Esophagus squamous epithelium (tissue), 5 donors: ENCODE data around the gene NRG4. TPM values are rescaled to one million over a fixed set of nuclear protein-coding genes. Genes with fewer than 3 reads are reported as not detected.

Experiments used
- DNase-seq: peaks from one replicate; lab custom pipeline; 2025; lab: John Stamatoyannopoulos, UW
- H3K27ac ChIP-seq, 4 donors: fragments of 200-600 bp; sonication (generic); one replicate each; pipeline ENCODE4 v1.5.1; 2016 to 2019; ENCODE audit warnings: mild to moderate bottlenecking in 1 of 4
- H3K27me3 ChIP-seq, 4 donors: fragments of 200-600 bp; sonication (generic); 1 replicate in 3 of 4; 2 replicates in 1 of 4; pipeline versions ENCODE4 v1.5.1 to v1.6.0; 2017 to 2021; ENCODE audit warnings: antibody characterized with exemption in 1 of 4
- H3K36me3 ChIP-seq, 3 donors: fragments of 200-600 bp; sonication (generic); one replicate each; pipeline ENCODE4 v1.5.1; 2016 to 2019
- H3K4me1 ChIP-seq, 3 donors: fragments of 200-600 bp; sonication (generic); one replicate each; pipeline ENCODE4 v1.5.1; 2017 to 2019
- H3K4me3 ChIP-seq, 4 donors: fragments of 200-600 bp; sonication (generic); 1 replicate in 3 of 4; 2 replicates in 1 of 4; pipeline ENCODE4 v1.5.1; 2016 to 2019; ENCODE audit warnings: mild to moderate bottlenecking in 2 of 4, moderate library complexity in 1 of 4
- H3K9me3 ChIP-seq, 3 donors: fragments of 200-600 bp; sonication (generic); one replicate each; pipeline ENCODE4 v1.5.1; 2016 to 2019
- CTCF ChIP-seq, 6 experiments: fragments of 450-650 bp in 4 of 6; fragments of 200-600 bp in 2 of 6; sonication (generic) in 2 of 6; IDR thresholded peaks; one replicate each; pipeline ENCODE4 v1.5.1; 2016 to 2019; ENCODE audit warnings: antibody characterized with exemption in 6 of 6, mild to moderate bottlenecking in 4 of 6, moderate library complexity in 4 of 6
- POLR2A ChIP-seq, 4 donors: fragments of 450-650 bp; IDR thresholded peaks; one replicate each; pipeline ENCODE4 v1.6.1; 2017; ENCODE audit warnings: antibody characterized with exemption in 4 of 4, mild to moderate bottlenecking in 4 of 4, moderate library complexity in 3 of 4
- WGBS, 2 donors: methylation state at CpG; one replicate each; pipeline ENCODE4 v1.1.5; 2018; 5-methylcytosine and 5-hydroxymethylcytosine counted together
- intact Hi-C: fragments of 100-400 bp; cut with DNase I; formaldehyde crosslinking; loops from one replicate; pipeline ENCODE4 v1.15.0; 2022
- total RNA-seq, 4 donors: library from RNA; depleted of rRNA; stranded (reverse); fragments of >200 nt; gene quantifications; one replicate each; pipeline ENCODE4 v1.1.0, GENCODE V29; 2016
- donor health status: DM: yes; HTN: yes; CAD: no.

NRG4 gene
- total RNA-seq, 4 donors from 2014 or later, result 0.83 to 2.8 (median 1.4) TPM

DNA sequence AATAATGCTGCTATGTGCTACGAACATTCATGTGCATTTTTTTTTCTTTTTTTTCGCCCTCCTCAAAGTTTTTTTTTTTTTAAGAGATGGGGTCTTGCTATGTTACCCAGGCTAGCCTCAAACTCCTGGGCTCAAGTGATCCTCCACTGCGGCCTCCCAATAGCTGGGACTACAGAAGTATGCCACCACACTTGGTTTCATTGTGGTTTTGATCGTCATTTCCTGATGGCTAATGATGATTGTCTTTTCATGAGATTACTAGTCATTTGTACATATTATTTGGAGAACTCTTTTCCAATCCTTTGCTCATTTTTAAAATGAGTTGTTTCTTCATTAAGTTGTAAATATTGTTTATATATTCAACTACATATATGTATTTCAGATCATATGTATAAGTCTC lies 59.7 kb downstream of the NRG4 start:
- TF ChIP-seq CTCF (IDR thresholded peaks at IDR 0.05), result no peak
- TF ChIP-seq POLR2A (IDR thresholded peaks at IDR 0.05), result no peak

DNA sequence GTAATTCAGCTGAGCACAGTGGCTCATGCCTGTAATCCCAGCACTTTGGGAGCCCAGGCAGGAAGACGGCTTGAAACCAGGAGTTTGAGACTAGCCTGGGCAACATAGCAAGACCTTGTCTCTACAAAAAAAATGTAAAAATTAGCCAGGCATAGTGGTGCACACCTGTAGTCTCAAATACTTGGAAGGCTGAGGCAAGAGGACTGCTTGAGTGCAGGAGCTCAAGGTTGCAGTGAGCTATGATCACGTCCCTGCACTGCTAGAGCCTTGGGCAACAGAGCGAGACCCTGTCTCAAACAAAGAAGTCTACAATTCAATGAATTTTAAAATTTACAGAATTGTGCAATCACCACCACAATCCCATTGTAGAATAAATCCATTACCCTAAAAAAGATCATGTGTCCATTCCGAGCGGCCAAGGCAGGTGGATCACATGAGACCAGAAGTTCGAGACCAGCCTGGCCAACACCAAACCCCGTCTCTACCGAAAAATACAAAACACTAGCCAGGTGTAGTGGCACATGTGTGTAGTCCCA lies 63.4 kb downstream of the NRG4 start:
- Histone ChIP-seq H3K36me3 (no peaks in the 10 kb centered on the region), H3K9me3 (no peaks in the 10 kb centered on the region), H3K27ac (no peak overlapping the region), H3K4me1 (peaks cover 0 to 10% (median 4%) of the 10 kb centered on the region in 3 donors), H3K27me3 (peaks cover 0 to 19% (median 0%) of the 10 kb centered on the region in 4 donors), H3K4me3 (no peak overlapping the region)
- 80 to 82% methylated on average over 8 of the region's 8 CpGs for WGBS, 2 donors
- no peak for DNase-seq
- TF ChIP-seq POLR2A (IDR thresholded peaks at IDR 0.05) (no peak), CTCF (IDR thresholded peaks at IDR 0.05) (no peak)
- intact Hi-C loops, result no loop called here

More for the DNA sequence above, 59.7 kb downstream of the NRG4 start:
- no peaks in the 10 kb centered on the region for H3K9me3 ChIP-seq
- H3K27ac ChIP-seq, result no peak overlapping the region
- H3K4me1 ChIP-seq, result no peaks in the 10 kb centered on the region
- H3K4me3 ChIP-seq, result no peak overlapping the region
- H3K36me3 ChIP-seq, result no peaks in the 10 kb centered on the region
- 75 to 84% methylated on average over 4 of the region's 4 CpGs for WGBS, 2 donors
- intact Hi-C loops, result no loop called here
- DNase-seq, result no peak
- H3K27me3 ChIP-seq, result peaks cover 0 to 30% (median 0%) of the 10 kb centered on the region in 4 donors

DNA sequence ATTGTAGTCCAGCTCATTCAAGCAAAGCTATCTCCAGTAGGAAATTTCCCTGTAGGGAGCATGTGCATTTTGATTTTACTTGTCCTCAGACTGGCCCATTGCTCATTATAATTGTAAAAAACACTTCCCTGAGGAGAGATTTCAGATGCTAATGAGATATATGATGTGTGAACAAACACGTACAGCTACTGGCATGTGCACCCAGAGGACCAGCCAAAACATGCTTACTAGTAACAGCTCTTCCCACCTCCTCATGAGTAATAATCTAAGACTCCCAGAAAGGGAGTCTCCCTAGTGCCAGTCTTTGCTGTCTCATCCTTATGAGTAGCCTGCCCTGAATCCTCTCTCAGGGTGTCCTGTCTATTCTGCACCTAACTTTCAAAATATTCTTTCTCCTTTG lies 65.1 kb downstream of the NRG4 start:
- DNase-seq, result no peak
- intact Hi-C loops, result no loop called here
- Histone ChIP-seq H3K36me3 (no peaks in the 10 kb centered on the region), H3K27ac (peak overlapping the region in 1 of 4 donors; percentile 22), H3K27me3 (peaks cover 0 to 15% (median 0%) of the 10 kb centered on the region in 4 donors), H3K4me3 (no peak overlapping the region), H3K4me1 (peaks cover 0 to 10% (median 4%) of the 10 kb centered on the region in 3 donors), H3K9me3 (no peaks in the 10 kb centered on the region)
- TF ChIP-seq POLR2A (IDR thresholded peaks at IDR 0.05) (no peak), CTCF (IDR thresholded peaks at IDR 0.05) (no peak)
- 41 to 50% methylated on average over 1 of the region's 1 CpG for WGBS, 2 donors

DNA sequence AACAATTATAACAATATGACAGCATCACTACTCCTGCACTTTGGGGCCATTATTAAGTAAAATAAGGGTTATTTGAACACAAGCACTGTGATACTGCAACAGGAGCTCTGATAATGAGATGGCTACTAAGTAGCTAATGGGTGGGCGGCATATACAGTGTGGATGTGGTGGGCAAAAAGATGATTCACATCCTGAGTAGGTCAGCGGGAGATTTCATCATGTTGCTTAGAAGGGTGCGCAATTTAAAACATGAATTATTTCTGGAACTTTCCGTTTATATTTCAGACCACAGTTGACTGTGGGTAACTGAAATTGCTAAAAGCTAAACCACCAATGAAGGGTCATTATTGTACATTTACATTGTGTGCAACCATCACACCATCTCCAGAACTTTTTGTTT lies 66.3 kb downstream of the NRG4 start:
- WGBS, 2 donors, result 64 to 74% methylated on average over 4 of the region's 4 CpGs
- no peak for DNase-seq
- Histone ChIP-seq H3K36me3 (no peaks in the 10 kb centered on the region), H3K4me3 (no peak overlapping the region), H3K4me1 (peaks cover 0 to 10% (median 4%) of the 10 kb centered on the region in 3 donors), H3K27me3 (peaks cover 0 to 15% (median 0%) of the 10 kb centered on the region in 4 donors), H3K27ac (no peak overlapping the region), H3K9me3 (no peaks in the 10 kb centered on the region)
- intact Hi-C loops, result no loop called here
- TF ChIP-seq POLR2A (IDR thresholded peaks at IDR 0.05), result no peak
- TF ChIP-seq CTCF (IDR thresholded peaks at IDR 0.05), result no peak

- intact Hi-C loops, result no loop called here
- no peak for TF ChIP-seq POLR2A (IDR thresholded peaks at IDR 0.05)
- TF ChIP-seq CTCF (IDR thresholded peaks at IDR 0.05), result no peak
- Histone ChIP-seq H3K36me3 (no peaks in the 10 kb centered on the region), H3K4me1 (peaks cover 0 to 10% (median 4%) of the 10 kb centered on the region in 3 donors), H3K9me3 (no peaks in the 10 kb centered on the region), H3K27ac (no peak overlapping the region), H3K4me3 (no peak overlapping the region), H3K27me3 (peaks cover 0 to 11% (median 0%) of the 10 kb centered on the region in 4 donors)
- 0 to 33% methylated on average over 1 of the region's 1 CpG for WGBS, 2 donors
- DNase-seq, result no peak
Measured at GRCh38 chr15:75943713-75944215, 68.5 kb downstream of the NRG4 start.
